Endothelial cell of umbilical vein (primary cell): ENCODE data around the gene HRH2.

ENCODE experiments used
- EZH2 ChIP-seq: IDR thresholded peaks from 2 replicates; pipeline ENCODE4 v1.6.1; 2012; ENCODE audit warnings: borderline replicate concordance, low read depth, mild to moderate bottlenecking, moderate library complexity, low read length, inconsistent platforms; ENCODE audit not compliant: severe bottlenecking
- FOS ChIP-seq: IDR thresholded peaks from 2 replicates; pipeline ENCODE4 v1.6.1; 2011; ENCODE audit warnings: mild to moderate bottlenecking, low read length, moderate library complexity, borderline replicate concordance; ENCODE audit not compliant: insufficient read depth
- JUN ChIP-seq: IDR thresholded peaks from 2 replicates; pipeline ENCODE4 v1.6.1; 2011; ENCODE audit warnings: borderline replicate concordance, low read depth; ENCODE audit not compliant: insufficient read length, insufficient read depth
- MYC ChIP-seq: IDR thresholded peaks from one replicate; pipeline ENCODE4 v1.6.1; 2011; ENCODE audit warnings: mild to moderate bottlenecking, low read depth, low read length
- POLR2A ChIP-seq: IDR thresholded peaks from 2 replicates; pipeline ENCODE4 v1.6.1; 2012; ENCODE audit warnings: low read depth, mild to moderate bottlenecking, control low read depth, low read length
- POLR2AphosphoS5 ChIP-seq: IDR thresholded peaks from 2 replicates; pipeline ENCODE4 v1.6.1; 2012; ENCODE audit warnings: low read depth, mild to moderate bottlenecking, control low read depth, low read length, moderate library complexity; ENCODE audit not compliant: insufficient read depth
- TF ChIP-seq, protein P1 (sequence below), 2 donors: IDR thresholded peaks; 1 replicate in 1 of 2; 2 replicates in 1 of 2; pipeline ENCODE4 v1.5.1; 2011; ENCODE audit warnings: low read length in 2 of 2, mild to moderate bottlenecking in 2 of 2, moderate library complexity in 2 of 2, control low read depth in 1 of 2, inconsistent platforms in 1 of 2, low read depth in 1 of 2; ENCODE audit not compliant: insufficient read depth in 1 of 2; ENCODE audit errors: extremely low read depth in 1 of 2
- TF ChIP-seq, protein P2 (sequence below): IDR thresholded peaks from 2 replicates; pipeline ENCODE4 v1.6.1; 2011; ENCODE audit not compliant: insufficient read depth, insufficient read length

DNA sequence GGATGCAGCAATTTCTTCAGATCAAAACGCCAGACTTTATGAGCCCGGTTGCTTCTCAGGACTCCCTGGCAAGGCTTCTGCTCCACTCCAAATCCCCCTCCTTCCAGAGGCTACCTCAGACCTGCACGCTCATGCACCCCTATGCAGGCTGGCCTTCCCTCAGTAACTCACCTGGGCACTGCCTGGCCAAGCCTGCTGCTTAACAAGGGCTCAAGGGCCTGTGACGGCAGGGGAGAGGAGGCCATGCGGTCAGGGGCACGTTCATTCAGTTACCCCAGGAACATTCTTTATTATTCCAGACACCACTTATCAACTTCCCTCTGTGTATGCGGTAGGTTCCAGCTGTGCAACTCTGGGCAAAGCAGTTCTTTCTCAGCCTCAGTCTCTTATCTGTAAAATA is 79.6 kb downstream of the HRH2 start:
- no peak for TF ChIP-seq POLR2A
- TF ChIP-seq, protein P1, sequence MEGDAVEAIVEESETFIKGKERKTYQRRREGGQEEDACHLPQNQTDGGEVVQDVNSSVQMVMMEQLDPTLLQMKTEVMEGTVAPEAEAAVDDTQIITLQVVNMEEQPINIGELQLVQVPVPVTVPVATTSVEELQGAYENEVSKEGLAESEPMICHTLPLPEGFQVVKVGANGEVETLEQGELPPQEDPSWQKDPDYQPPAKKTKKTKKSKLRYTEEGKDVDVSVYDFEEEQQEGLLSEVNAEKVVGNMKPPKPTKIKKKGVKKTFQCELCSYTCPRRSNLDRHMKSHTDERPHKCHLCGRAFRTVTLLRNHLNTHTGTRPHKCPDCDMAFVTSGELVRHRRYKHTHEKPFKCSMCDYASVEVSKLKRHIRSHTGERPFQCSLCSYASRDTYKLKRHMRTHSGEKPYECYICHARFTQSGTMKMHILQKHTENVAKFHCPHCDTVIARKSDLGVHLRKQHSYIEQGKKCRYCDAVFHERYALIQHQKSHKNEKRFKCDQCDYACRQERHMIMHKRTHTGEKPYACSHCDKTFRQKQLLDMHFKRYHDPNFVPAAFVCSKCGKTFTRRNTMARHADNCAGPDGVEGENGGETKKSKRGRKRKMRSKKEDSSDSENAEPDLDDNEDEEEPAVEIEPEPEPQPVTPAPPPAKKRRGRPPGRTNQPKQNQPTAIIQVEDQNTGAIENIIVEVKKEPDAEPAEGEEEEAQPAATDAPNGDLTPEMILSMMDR (IDR thresholded peaks at IDR 0.05; ENCODE audit: extremely low read depth in 1 of 2, insufficient read depth in 1 of 2, low read depth in 1 of 2, low read length in 2 of 2), result no peak
- TF ChIP-seq POLR2AphosphoS5, result no peak
- no peak for TF ChIP-seq MYC
- TF ChIP-seq, protein P2, sequence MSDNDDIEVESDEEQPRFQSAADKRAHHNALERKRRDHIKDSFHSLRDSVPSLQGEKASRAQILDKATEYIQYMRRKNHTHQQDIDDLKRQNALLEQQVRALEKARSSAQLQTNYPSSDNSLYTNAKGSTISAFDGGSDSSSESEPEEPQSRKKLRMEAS, result no peak
- no peak for TF ChIP-seq EZH2
- TF ChIP-seq FOS, result no peak
- no peak for TF ChIP-seq JUN
